K562 (cell line): ENCODE results near the gene ZNF692. TPM values are rescaled to one million over a fixed set of nuclear protein-coding genes. Genes with fewer than 3 reads are reported as not detected.
A peak's percentile ranks its signal among the peaks of the same experiment; 100 is the strongest.

ENCODE experiments used
- ARID2 ChIP-seq: fragments of 450-650 bp; IDR thresholded peaks from 2 replicates; pipeline ENCODE4 v1.6.1; 2017; ENCODE audit warnings: antibody characterized with exemption, mild to moderate bottlenecking
- E2F6 ChIP-seq, 2 experiments: IDR thresholded peaks; 2 replicates each; pipeline ENCODE4 v1.6.1; 2011; ENCODE audit warnings: borderline replicate concordance in 1 of 2, control low read depth in 1 of 2, low read depth in 1 of 2, low read length in 1 of 2, mild to moderate bottlenecking in 1 of 2, mixed read lengths in 1 of 2, moderate library complexity in 1 of 2; ENCODE audit not compliant: insufficient read depth in 1 of 2, insufficient read length in 1 of 2, poor library complexity in 1 of 2, severe bottlenecking in 1 of 2; ENCODE audit errors: extremely low read depth in 1 of 2
- ESRRA ChIP-seq: fragments of 450-650 bp; IDR thresholded peaks from 2 replicates; pipeline ENCODE4 v1.6.1; 2014; ENCODE audit warnings: low read depth, mild to moderate bottlenecking, moderate library complexity, borderline replicate concordance
- ETV6 ChIP-seq, 3 experiments: fragments of 150-350 bp in 1 of 3; sonication (generic) in 1 of 3; formaldehyde crosslinking in 1 of 3; IDR thresholded peaks; 2 replicates each; pipeline versions ENCODE4 v1.6.1 to v1.8.0; 2014 to 2022; ENCODE audit warnings: borderline replicate concordance in 2 of 3, low read depth in 2 of 3, antibody characterized with exemption in 1 of 3, low read length in 1 of 3, mild to moderate bottlenecking in 1 of 3, missing genetic modification reagents in 1 of 3
- NFRKB ChIP-seq: fragments of 450-650 bp; IDR thresholded peaks from 2 replicates; pipeline ENCODE4 v1.6.1; 2016; ENCODE audit warnings: low read depth
- NR2F6 ChIP-seq: fragments of 450-650 bp; formaldehyde crosslinking; IDR thresholded peaks from 2 replicates; pipeline ENCODE4 v1.4.0; 2020; ENCODE audit warnings: mild to moderate bottlenecking
- POLR2AphosphoS5 ChIP-seq: IDR thresholded peaks from 2 replicates; pipeline ENCODE4 v1.6.1; 2011; ENCODE audit warnings: mild to moderate bottlenecking, low read depth, low read length, moderate library complexity; ENCODE audit not compliant: control insufficient read depth, insufficient read depth
- PYGO2 ChIP-seq: fragments of 450-650 bp; IDR thresholded peaks from 2 replicates; pipeline ENCODE4 v1.6.1; 2016; ENCODE audit warnings: mild to moderate bottlenecking, missing genetic modification characterization, moderate library complexity, missing compliant biosample characterization
- RBBP5 ChIP-seq: fragments of 200-600 bp; sonication (generic); IDR thresholded peaks from 2 replicates; pipeline ENCODE4 v1.6.1; 2012; ENCODE audit warnings: borderline replicate concordance, mild to moderate bottlenecking, low read length, control low read depth, inconsistent platforms; ENCODE audit not compliant: insufficient read depth, poor library complexity, severe bottlenecking
- RBM25 ChIP-seq: fragments of 200-400 bp; formaldehyde crosslinking; IDR thresholded peaks from 2 replicates; pipeline ENCODE4 v1.6.1; 2018; ENCODE audit warnings: low read length, low read depth, moderate library complexity; ENCODE audit not compliant: severe bottlenecking
- SMARCB1 ChIP-seq: IDR thresholded peaks from 2 replicates; pipeline ENCODE4 v1.6.1; 2011; ENCODE audit warnings: improper control_type of control experiment, low read depth; ENCODE audit not compliant: insufficient read length
- ZFP30 ChIP-seq: fragments of 250-450 bp; sonication (Bioruptor Pico); IDR thresholded peaks from 2 replicates; pipeline ENCODE4 v1.8.0; 2022; ENCODE audit warnings: moderate library complexity, mild to moderate bottlenecking, inconsistent platforms, borderline replicate concordance
- ZNF12 ChIP-seq: sonication (generic); formaldehyde crosslinking; IDR thresholded peaks from 2 replicates; pipeline ENCODE4 v1.4.0; 2020; ENCODE audit warnings: mild to moderate bottlenecking, missing genetic modification reagents
- ZNF324 ChIP-seq: fragments of 250-450 bp; sonication (Bioruptor Pico); IDR thresholded peaks from 2 replicates; pipeline ENCODE4 v1.4.0; 2020; ENCODE audit warnings: mild to moderate bottlenecking
- polyA plus RNA-seq, 8 experiments: library from polyadenylated mRNA; depleted of rRNA in 4 of 8; stranded (reverse) in 5 of 8; unstranded in 3 of 8; fragments of >200 nt; fragmentation: Nextera tagmentation in 2 of 8; fragmentation: Illumina TruSeq in 1 of 8; extraction: Ambion mirVana in 2 of 8; extraction: Trizol in 1 of 8; gene quantifications; 2 replicates each; pipeline versions ENCODE4 v1.2.1 to v1.2.3, GENCODE V29; 2011 to 2014; ENCODE audit warnings: inconsistent platforms in 1 of 8, missing spikeins in 1 of 8
- total RNA-seq, 7 experiments: library from RNA; depleted of rRNA in 6 of 7; stranded (reverse); fragments of >200 nt in 6 of 7; fragmentation: Illumina TruSeq in 2 of 7; extraction: Trizol in 2 of 7; gene quantifications; 2 replicates each; pipeline versions ENCODE4 v1.2.1 to v1.2.3, GENCODE V29; 2011 to 2021; ENCODE audit warnings: low replicate concordance in 1 of 7
- TF ChIP-seq, protein P1 (sequence below), 2 experiments: fragments of 450-650 bp in 1 of 2; IDR thresholded peaks; 2 replicates each; pipeline ENCODE4 v1.6.1; 2011 to 2017; ENCODE audit warnings: low read depth in 2 of 2, antibody characterized with exemption in 1 of 2, borderline replicate concordance in 1 of 2, low read length in 1 of 2, mild to moderate bottlenecking in 1 of 2, mixed read lengths in 1 of 2; ENCODE audit not compliant: control insufficient read depth in 1 of 2
- TF ChIP-seq, protein P2 (sequence below): sonication (generic); formaldehyde crosslinking; IDR thresholded peaks from 2 replicates; pipeline ENCODE4 v1.4.0; 2020; ENCODE audit warnings: mild to moderate bottlenecking, missing genetic modification reagents

Gene ZNF692
- total and polyA plus RNA-seq, 9 of the 15 experiments (the other 6 are each of a cell fraction or from before 2014, with no cell fraction given), result 8.4 to 143 (median 55.9) TPM

DNA sequence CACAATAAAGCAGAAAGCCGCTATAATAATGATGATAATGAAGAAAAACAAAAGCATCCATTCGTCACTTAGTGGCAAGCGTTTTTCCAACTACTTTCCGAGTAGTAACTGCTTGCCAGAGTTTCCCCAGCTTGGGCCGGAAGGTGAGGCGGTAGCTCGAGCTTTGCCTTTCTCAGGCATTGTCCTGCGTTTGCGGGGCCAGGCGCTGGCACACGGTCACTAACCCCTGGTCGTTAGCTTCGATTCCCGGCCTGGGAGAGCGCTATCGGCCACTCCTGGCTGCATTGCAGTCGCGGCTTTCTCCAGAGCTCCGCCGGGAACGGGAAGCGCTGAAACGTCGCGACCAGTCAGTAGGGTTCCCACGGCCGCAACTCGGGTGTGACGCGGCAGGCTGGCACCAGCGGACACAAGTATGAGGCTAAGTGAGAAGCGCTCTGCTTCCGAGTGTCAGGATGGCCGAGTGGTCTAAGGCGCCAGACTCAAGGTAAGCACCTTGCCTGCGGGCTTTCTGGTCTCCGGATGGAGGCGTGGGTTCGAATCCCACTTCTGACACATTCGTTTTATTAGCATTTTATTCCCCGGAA, 14.6 kb upstream of the ZNF692 start (continued):
- TF ChIP-seq ETV6 (IDR thresholded peaks at IDR 0.05; ENCODE audit: borderline replicate concordance in 1 of 2, low read depth in 2 of 2, low read length in 1 of 2) (no peak), ETV6 (CRISPR knock-in tag; IDR thresholded peaks at IDR 0.05; ENCODE audit: borderline replicate concordance) (no peak), ZFP30 (CRISPR knock-in tag) (no peak), RBBP5 (peak; percentile 92), SMARCB1 (no peak), RBM25 (no peak), NFRKB (peak; percentile 45), NR2F6 (CRISPR knock-in tag) (no peak), ESRRA (no peak), ARID2 (no peak), POLR2AphosphoS5 (peak; percentile 46; the same call in 1 of the 2 replicates), E2F6 (IDR thresholded peaks at IDR 0.05; ENCODE audit: borderline replicate concordance in 1 of 2, extremely low read depth in 1 of 2, insufficient read depth in 1 of 2, insufficient read length in 1 of 2, low read depth in 1 of 2, low read length in 1 of 2, poor library complexity in 1 of 2, severe bottlenecking in 1 of 2) (peak; percentile 41 to 49), PYGO2 (tag) (no peak), ZNF12 (no peak), ZNF324 (CRISPR knock-in tag) (no peak)
- TF ChIP-seq, protein P1, sequence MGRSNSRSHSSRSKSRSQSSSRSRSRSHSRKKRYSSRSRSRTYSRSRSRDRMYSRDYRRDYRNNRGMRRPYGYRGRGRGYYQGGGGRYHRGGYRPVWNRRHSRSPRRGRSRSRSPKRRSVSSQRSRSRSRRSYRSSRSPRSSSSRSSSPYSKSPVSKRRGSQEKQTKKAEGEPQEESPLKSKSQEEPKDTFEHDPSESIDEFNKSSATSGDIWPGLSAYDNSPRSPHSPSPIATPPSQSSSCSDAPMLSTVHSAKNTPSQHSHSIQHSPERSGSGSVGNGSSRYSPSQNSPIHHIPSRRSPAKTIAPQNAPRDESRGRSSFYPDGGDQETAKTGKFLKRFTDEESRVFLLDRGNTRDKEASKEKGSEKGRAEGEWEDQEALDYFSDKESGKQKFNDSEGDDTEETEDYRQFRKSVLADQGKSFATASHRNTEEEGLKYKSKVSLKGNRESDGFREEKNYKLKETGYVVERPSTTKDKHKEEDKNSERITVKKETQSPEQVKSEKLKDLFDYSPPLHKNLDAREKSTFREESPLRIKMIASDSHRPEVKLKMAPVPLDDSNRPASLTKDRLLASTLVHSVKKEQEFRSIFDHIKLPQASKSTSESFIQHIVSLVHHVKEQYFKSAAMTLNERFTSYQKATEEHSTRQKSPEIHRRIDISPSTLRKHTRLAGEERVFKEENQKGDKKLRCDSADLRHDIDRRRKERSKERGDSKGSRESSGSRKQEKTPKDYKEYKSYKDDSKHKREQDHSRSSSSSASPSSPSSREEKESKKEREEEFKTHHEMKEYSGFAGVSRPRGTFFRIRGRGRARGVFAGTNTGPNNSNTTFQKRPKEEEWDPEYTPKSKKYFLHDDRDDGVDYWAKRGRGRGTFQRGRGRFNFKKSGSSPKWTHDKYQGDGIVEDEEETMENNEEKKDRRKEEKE (IDR thresholded peaks at IDR 0.05; ENCODE audit: borderline replicate concordance in 1 of 2, control insufficient read depth in 1 of 2, low read depth in 2 of 2, low read length in 1 of 2), result no peak
- TF ChIP-seq, protein P2, sequence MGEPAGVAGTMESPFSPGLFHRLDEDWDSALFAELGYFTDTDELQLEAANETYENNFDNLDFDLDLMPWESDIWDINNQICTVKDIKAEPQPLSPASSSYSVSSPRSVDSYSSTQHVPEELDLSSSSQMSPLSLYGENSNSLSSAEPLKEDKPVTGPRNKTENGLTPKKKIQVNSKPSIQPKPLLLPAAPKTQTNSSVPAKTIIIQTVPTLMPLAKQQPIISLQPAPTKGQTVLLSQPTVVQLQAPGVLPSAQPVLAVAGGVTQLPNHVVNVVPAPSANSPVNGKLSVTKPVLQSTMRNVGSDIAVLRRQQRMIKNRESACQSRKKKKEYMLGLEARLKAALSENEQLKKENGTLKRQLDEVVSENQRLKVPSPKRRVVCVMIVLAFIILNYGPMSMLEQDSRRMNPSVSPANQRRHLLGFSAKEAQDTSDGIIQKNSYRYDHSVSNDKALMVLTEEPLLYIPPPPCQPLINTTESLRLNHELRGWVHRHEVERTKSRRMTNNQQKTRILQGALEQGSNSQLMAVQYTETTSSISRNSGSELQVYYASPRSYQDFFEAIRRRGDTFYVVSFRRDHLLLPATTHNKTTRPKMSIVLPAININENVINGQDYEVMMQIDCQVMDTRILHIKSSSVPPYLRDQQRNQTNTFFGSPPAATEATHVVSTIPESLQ (CRISPR knock-in tag), result no peak
